Neural progenitor cell (in vitro differentiated cells): ENCODE data around the gene LYPD6B.

ENCODE experiments used
- CTCF ChIP-seq: fragments of 200-600 bp; sonication (generic); IDR thresholded peaks from 2 replicates; pipeline ENCODE4 v1.5.1; 2017; ENCODE audit warnings: antibody characterized with exemption, mild to moderate bottlenecking
- EZH2phosphoT487 ChIP-seq: fragments of 200-600 bp; sonication (generic); IDR thresholded peaks from 2 replicates; pipeline ENCODE4 v1.6.1; 2017; ENCODE audit warnings: antibody characterized with exemption

DNA sequence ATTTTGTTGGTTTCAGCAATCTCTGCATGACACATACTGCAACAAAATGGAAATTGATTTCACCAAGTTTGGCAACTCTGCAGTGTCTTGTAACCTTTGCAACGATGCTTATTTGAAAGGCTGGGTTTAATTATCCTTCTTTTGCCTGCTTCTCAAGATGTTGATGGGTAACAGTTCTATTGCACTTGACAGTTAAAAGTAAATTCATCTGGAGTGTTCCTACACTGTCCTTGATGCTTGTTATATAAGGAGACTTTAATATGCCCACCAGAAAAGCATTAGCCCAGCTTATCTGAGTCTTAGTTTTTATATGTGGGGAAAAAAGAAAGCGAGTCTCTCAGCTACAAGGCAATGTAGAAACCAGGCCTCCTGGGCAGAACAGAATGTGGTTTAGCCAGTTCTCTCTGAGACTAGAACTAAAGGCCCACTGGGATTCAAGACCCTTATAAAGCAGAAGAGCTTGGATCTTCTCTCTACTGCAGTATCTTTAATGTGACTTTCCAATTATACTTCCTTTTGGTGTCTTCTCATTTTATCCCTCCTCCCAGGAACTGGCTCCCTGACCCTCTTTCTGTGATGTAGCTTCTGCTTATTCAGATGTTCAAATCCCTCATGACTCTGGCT, 185.1 kb downstream of the LYPD6B start:
- TF ChIP-seq CTCF (no peak), EZH2phosphoT487 (no peak)
